HepG2 (cell line): ENCODE results near the gene PDK2. TPM values are rescaled to one million over a fixed set of nuclear protein-coding genes. Genes with fewer than 3 reads are reported as not detected.
A peak's percentile ranks its signal among the peaks of the same experiment; 100 is the strongest.

ENCODE experiments used
- CBFB ChIP-seq: sonication (generic); formaldehyde crosslinking; IDR thresholded peaks from 2 replicates; pipeline ENCODE4 v1.4.0; 2020; ENCODE audit warnings: missing genetic modification reagents
- CHD4 ChIP-seq: fragments of 200-600 bp; sonication (generic); IDR thresholded peaks from 2 replicates; pipeline ENCODE4 v1.7.0; 2017; ENCODE audit warnings: mild to moderate bottlenecking, low read length, borderline replicate concordance
- ELF4 ChIP-seq: sonication (generic); formaldehyde crosslinking; IDR thresholded peaks from 2 replicates; pipeline ENCODE4 v1.5.0; 2020; ENCODE audit warnings: missing genetic modification reagents, mild to moderate bottlenecking, moderate library complexity, borderline replicate concordance
- GATAD1 ChIP-seq: IDR thresholded peaks from 2 replicates; pipeline ENCODE4 v1.6.1; 2016; ENCODE audit warnings: missing genetic modification reagents, missing compliant biosample characterization
- MAZ ChIP-seq, 2 experiments: sonication (generic) in 1 of 2; formaldehyde crosslinking in 1 of 2; IDR thresholded peaks; 2 replicates each; pipeline versions ENCODE4 v1.5.0 to v1.6.1; 2012 to 2020; ENCODE audit warnings: low read depth in 2 of 2, mild to moderate bottlenecking in 2 of 2, borderline replicate concordance in 1 of 2, improper control_type of control experiment in 1 of 2, low read length in 1 of 2, missing genetic modification reagents in 1 of 2, moderate library complexity in 1 of 2
- PCBP2 ChIP-seq: fragments of 200-400 bp; formaldehyde crosslinking; optimal IDR thresholded peaks from 2 replicates; pipeline ENCODE3; 2018; ENCODE audit warnings: low read length, low read depth; ENCODE audit not compliant: poor library complexity, severe bottlenecking
- POLR2G ChIP-seq: fragments of 200-400 bp; formaldehyde crosslinking; IDR thresholded peaks from 2 replicates; pipeline ENCODE4 v1.6.1; 2018; ENCODE audit warnings: mild to moderate bottlenecking, low read depth, low read length, moderate library complexity
- THRA ChIP-seq: sonication (generic); formaldehyde crosslinking; IDR thresholded peaks from 2 replicates; pipeline ENCODE4 v1.4.0; 2020; ENCODE audit warnings: missing genetic modification reagents, borderline replicate concordance
- ZBTB38 ChIP-seq: sonication (generic); formaldehyde crosslinking; IDR thresholded peaks from 2 replicates; pipeline ENCODE4 v1.5.1; 2020; ENCODE audit warnings: mild to moderate bottlenecking, missing genetic modification reagents
- ZNF770 ChIP-seq: sonication (generic); formaldehyde crosslinking; IDR thresholded peaks from 2 replicates; pipeline ENCODE4 v1.5.0; 2020; ENCODE audit warnings: mild to moderate bottlenecking, missing genetic modification reagents
- ZUFSP ChIP-seq: sonication (generic); formaldehyde crosslinking; IDR thresholded peaks from 2 replicates; pipeline ENCODE4 v1.9.0; 2021; ENCODE audit warnings: missing genetic modification reagents, mild to moderate bottlenecking, borderline replicate concordance
- polyA plus RNA-seq, 8 experiments: library from polyadenylated mRNA; depleted of rRNA in 3 of 8; stranded (reverse) in 7 of 8; unstranded in 1 of 8; fragments of >200 nt; fragmentation: Illumina TruSeq in 4 of 8; extraction: Trizol in 4 of 8; gene quantifications; 2 replicates each; pipeline versions ENCODE4 v1.2.1 to v1.2.3, GENCODE V29; 2011 to 2016; ENCODE audit warnings: low read depth in 4 of 8, missing spikeins in 1 of 8, mixed read lengths in 1 of 8; ENCODE audit not compliant: insufficient read depth in 1 of 8
- total RNA-seq, 5 experiments: library from RNA; depleted of rRNA; stranded (reverse); fragments of >200 nt; fragmentation: Illumina TruSeq; extraction: Trizol; gene quantifications; 2 replicates each; pipeline ENCODE4 v1.2.3, GENCODE V29; 2016; ENCODE audit warnings: low read depth in 1 of 5
- TF ChIP-seq, protein P1 (sequence below): sonication (generic); IDR thresholded peaks from 2 replicates; pipeline ENCODE4 v1.6.1; 2016; ENCODE audit warnings: low read depth, borderline replicate concordance

The PDK2 gene
- total and polyA plus RNA-seq, 2 of the 13 experiments (the other 11 are each of a cell fraction or from before 2014, with no cell fraction given): 18.5 to 59.7 TPM

- TF ChIP-seq ZUFSP (CRISPR knock-in tag): no peak
- peak; percentile 14; the same call in 1 of the 2 replicates for TF ChIP-seq MAZ (IDR thresholded peaks at IDR 0.05; ENCODE audit: borderline replicate concordance, low read depth, low read length)
- TF ChIP-seq MAZ (CRISPR knock-in tag; IDR thresholded peaks at IDR 0.05; ENCODE audit: low read depth): no peak
- TF ChIP-seq PCBP2: no peak
- peak; percentile 23; the same call in 1 of the 2 replicates for TF ChIP-seq THRA (CRISPR knock-in tag)
- TF ChIP-seq ELF4 (CRISPR knock-in tag): no peak
- 0 out of 2 replicates have a peak, but pooled peaks have one; percentile 44 for TF ChIP-seq CBFB (CRISPR knock-in tag)
- no peak for TF ChIP-seq ZBTB38 (CRISPR knock-in tag)
- peak; percentile 74 for TF ChIP-seq POLR2G
- peak; percentile 96 for TF ChIP-seq CHD4
- no peak for TF ChIP-seq ZNF770 (CRISPR knock-in tag)
- TF ChIP-seq, protein P1, sequence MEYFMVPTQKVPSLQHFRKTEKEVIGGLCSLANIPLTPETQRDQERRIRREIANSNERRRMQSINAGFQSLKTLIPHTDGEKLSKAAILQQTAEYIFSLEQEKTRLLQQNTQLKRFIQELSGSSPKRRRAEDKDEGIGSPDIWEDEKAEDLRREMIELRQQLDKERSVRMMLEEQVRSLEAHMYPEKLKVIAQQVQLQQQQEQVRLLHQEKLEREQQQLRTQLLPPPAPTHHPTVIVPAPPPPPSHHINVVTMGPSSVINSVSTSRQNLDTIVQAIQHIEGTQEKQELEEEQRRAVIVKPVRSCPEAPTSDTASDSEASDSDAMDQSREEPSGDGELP: peak; percentile 82; the same call in 1 of the 2 replicates
- TF ChIP-seq GATAD1 (CRISPR knock-in tag): no peak
- TF ChIP-seq, all 625 proteins: peak for 152
Measured at GRCh38 chr17:50102164-50102991, 7.2 kb downstream of the PDK2 start (continued).
